IPS DF 19.7 (cell line): ENCODE measurements around the gene NFATC2.
"Not testable (repeated sequence)": the region's sequence is repeated elsewhere in the genome, so short reads cannot be mapped to it uniquely, and the experiment has no call there.

Source experiments
- DNase-seq: peaks from one replicate; pipeline ENCODE4 v3.0.0-alpha.2; 2013; ENCODE audit warnings: low read depth, low spot score

The NFATC2 gene

DNA sequence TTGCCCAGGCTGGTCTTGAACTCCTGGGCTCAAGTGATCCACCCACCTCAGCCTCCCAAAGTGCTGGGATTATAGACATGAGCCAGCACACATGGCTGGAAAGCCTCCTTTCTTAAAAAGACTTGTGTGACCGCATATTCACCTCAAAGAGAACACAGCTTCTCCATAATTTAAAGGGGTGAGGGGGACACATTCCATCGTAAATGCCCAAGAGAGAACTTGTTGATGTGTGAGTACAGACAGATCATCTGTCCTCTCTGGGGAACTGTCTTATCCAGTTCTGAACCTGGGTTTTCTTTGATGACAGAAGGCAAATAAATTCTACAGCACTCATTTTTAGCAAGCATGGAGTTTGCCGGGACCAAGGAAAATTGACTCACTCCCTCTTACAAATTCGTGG, 47.2 kb downstream of the NFATC2 start:
- no peak for DNase-seq

DNA sequence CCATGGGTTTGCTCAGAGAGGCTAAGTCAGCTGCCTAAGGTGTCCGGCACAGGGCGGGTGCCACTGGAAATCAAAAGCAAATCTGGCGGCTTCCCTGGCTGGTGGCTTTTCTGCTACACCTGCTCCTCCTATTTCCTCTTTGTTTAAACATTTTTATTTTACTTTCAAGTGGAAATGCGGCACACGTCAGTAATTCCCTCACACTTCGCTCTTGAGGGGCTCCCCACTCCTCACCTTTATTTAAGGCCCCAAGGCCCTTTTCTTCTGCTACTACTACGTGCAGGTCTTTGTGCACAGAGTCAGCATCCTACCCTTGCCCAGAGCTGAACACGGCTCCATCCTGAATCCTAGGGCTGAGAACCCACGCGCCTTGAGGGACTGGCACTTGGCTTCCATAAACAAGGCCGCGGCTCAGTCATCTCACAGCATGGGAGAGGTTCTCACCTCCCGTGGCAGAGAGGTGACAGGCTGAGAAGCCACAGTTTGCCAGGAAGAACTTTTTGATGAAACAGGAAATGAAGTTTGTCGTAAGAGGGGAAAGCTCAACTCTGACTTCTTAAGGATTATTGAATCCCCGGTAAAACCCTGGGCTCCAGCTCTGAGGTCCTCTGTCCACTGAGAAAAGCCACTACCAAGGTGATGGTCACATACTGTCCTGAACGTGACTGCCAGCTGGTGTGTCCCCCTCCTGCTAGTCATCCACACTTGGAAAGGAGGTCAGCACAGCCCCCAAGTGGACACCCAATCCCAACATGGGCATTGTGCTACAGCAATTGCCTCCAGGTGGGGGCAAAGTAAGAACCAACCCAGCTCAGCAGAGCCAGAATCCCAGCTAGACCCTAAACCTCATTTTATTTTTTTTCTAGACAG, 48.0 kb downstream of the NFATC2 start:
- no peak for DNase-seq

- DNase-seq: no peak
Measured at GRCh38 chr20:51493346-51493791, 49.1 kb downstream of the NFATC2 start.

DNA sequence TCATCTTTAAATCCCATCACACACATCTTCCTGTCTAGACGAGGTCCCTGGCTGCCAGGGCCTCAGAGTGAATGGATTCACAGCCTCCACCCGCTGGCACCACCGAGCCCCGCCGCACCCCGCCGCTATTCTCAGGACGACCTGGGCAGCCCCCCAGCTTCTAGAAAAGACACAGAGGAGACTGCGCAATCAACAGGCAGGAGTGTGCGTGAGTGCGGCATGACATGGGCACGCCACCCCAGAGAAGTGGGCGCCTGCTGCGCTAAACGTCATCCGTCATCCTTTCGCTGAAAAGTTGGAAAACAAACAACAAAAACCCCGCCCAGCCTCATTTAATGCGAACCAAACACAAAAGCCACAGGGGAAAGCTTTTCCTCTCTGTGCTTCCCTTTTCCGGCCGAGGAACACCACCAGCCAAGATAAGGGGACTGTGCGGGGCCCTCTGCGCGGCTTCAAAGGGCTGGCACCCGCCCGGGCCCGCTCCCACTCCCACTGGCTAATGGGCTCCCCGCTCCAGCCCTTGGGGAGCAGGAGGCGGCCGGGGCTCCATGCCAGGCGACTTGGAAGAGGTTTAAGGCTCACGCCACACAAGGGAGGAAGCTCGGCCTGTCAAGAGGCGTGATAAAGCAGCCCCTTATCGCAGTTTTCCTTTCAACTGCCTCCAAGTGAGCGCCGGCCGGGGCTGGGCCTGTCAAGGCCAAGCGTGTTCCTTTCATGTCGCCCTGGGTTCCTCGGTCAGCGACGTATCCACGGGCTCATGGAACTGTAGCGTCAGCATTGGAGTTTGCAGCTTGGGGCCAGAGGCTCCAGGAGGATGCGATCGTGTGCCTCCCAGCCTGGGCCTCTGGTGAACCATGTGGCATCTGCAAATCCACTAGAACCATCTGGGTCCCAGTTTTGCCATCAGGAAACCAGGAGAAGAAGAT, 50.1 kb downstream of the NFATC2 start:
- DNase-seq: no peak

DNA sequence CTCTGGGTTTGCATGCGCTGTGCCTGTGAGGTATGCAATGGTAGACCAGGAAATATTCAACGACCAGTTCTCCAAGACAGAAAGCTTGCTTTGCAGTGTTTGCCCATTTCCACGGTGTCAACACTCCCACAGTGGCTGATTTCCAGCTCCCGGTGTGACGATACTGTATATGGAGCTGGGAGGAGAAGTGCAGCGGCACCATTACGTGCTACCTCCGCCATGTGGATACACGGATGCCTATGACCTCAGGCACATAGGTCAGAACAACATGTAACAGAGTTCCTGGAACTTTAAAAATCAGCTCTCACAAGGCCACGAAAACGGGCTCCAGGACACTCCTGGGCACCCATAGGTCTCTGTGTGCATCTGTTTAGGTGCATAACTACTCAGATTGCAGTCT, 51.1 kb downstream of the NFATC2 start:
- no peak for DNase-seq

GRCh38 chr20:51490635-51491034, 51.9 kb downstream of the NFATC2 start:
- no peak for DNase-seq

GRCh38 chr20:51489611-51490010, 52.9 kb downstream of the NFATC2 start:
- no peak for DNase-seq

GRCh38 chr20:51488331-51488730, 54.2 kb downstream of the NFATC2 start:
- DNase-seq: no peak

DNA sequence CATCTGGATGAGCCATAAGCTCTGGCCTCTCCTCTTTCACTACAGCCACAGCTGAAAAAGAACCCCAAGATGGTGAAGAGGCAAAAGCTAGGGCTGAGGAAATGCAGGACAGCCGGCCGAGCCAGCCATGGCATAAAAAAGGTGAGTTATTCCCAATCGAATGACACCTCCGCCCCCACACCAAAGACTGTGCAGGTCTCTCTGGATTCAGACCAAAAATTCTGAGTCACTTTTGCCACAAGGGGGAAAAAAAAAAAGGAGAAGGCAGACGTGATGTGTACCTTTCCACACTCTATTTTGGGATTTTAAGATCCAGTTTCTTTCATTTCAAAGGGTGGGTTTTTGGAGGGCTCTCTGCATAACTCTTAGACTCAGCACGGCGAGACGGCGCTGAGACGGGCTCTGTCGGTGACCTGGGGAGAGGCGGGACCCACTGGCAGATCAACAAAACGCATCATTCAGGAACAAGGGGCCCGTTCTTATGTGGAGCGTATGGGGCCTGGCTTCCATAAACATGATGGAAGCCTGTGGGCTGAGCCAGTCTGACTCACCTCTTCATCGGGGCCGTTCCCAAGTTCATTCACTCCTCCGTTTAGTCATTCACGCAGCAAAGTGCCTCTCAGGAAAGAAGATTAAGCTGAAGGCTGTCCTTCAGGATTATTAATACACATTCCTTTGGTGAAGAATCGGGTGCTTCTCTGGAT, 54.8 kb downstream of the NFATC2 start:
- DNase-seq: no peak

GRCh38 chr20:51487076-51487475, 55.4 kb downstream of the NFATC2 start:
- no peak for DNase-seq

DNA sequence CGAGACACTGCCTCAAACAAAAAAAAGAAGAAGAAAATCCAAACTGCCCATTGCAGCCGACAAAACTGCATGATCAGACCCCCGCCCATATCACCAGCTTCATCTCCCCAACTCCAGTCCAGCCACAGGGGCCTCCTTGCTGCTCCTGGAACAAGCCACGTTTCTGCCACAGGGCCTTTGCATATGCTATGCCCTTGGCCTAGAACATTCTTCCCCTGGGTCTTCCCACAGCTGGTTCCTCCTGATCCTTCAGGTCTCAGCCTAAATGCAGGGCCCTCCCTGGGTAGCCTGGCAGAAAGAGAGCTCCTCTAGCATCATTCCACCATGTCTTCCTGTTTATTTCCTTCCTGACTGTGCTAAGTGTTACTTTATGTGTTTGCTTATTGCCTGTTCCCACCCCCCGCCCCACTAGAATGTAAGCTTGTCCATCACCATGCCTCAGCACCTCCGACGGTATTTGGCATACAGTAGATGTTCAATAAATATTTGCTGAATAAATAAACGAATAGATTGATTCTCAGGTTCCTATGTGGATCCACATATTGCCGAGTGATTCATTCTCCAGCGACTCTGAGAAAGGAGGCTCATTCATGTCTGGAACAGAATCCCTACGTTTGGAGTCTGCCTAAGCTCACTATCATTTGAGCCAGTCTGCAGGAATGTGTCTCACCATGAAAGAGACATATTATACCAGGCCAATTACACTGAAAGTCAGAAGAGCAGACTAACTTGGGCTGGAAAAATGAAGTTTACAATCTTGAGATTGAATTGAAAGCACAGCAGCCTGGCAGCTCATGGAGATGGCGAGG, 56.1 kb downstream of the NFATC2 start:
- DNase-seq: no peak

DNA sequence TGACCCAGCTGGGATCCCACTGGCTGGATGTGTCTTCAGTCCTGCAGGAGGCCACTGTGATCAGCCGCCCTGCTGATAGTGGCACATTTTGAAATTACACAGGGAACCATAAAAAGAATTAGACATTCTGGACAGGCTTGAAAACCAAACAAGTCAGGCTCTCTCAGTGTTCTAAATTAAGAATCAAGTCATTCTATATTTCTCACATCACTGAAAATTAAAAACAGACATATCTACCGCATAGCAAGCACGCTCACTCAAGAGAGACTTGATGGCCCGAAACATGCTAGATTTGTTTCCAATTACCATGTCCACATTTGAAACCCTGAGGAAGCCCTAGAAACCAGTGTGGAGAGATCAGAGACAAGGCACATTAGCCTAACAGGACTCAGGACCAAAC, 57.7 kb downstream of the NFATC2 start:
- DNase-seq: no peak

GRCh38 chr20:51484141-51484815, 58.2 kb downstream of the NFATC2 start:
- DNase-seq: no peak

DNA sequence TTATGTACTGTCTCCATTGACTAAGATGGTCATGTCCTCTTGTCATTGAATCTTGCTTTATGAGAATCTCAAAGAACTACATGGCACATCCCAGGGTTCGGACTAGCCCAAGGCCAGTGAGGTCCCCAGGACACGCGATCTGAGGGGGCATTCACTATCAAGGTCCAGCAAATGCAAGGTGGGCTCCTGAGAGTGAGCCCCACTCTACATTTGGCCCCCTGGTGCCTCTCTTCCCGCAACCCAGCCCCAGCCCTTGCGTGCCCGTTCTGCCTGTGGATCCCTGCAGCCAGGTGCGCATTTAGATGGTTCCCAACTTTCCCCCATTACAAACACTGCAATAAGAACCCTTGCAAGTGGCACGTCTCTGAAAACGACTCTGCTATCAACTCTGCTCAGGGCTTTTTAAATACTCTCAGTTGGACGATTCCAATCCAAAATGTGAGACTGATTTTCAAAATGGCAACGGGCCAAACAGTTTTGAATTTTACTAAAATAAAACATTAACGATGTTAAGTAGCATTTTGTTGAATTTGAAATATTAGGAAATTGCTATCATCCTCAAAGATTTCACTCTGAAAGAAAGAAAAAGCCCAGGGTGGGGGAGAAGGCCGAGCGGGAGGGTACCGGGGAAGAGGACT, 59.6 kb downstream of the NFATC2 start:
- no peak for DNase-seq

- no peak for DNase-seq
Measured at GRCh38 chr20:51481341-51481914, 61.1 kb downstream of the NFATC2 start.

GRCh38 chr20:51480507-51481270, 61.8 kb downstream of the NFATC2 start:
- DNase-seq: no peak

DNA sequence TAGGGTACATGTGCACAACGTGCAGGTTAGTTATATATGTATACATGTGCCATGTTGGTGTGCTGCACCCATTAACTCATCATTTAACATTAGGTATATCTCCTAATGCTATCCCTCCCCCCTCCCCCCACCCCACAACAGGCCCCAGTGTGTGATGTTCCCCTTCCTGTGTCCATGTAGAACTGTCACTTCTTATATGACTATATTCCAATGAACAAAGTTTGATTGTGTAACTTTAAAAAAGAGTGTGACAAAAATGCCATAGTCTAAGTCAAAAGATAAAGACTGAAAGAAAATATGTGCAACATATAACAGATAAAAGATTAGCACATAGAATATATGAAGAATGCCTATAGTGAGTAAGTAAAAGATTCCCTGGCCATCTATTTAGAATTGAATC, 66.4 kb downstream of the NFATC2 start:
- not testable (repeated sequence) for DNase-seq

DNA sequence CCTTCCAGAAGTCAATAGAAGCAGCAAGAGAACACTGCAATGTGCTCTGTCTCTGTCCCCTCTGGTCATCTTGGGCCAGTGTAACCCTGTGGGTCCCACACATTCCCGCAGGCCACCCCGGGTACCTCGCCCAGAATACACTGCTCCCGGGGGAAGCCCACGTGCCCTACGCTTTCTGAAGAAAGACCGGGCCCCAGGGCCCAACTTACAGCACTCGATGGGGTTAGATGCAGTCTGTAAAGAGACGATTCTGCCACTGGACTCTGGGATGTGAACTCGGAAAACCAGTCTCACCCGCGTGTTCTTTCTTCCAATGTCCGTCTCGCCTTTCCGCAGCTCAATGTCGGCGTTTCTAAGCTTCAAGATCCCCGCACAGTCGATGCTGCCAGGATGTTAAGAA, 68.7 kb downstream of the NFATC2 start:
- DNase-seq: no peak

- DNase-seq: no peak
Measured at GRCh38 chr20:51473256-51473655, 69.3 kb downstream of the NFATC2 start.
